OCI-LY7 (cell line): ENCODE data around the gene LRRN2.

ENCODE experiments used
- CTCF ChIP-seq: fragments of 200-600 bp; sonication (generic); conservative IDR thresholded peaks from 2 replicates; pipeline ENCODE4 v1.5.1; 2014; ENCODE audit warnings: mild to moderate bottlenecking, antibody characterized with exemption, low read length, moderate library complexity, mixed read lengths
- EZH2phosphoT487 ChIP-seq: fragments of 200-600 bp; sonication (generic); IDR thresholded peaks from 2 replicates; pipeline ENCODE4 v1.6.1; 2018; ENCODE audit warnings: low read depth, borderline replicate concordance, mild to moderate bottlenecking, mixed run types, antibody characterized with exemption, low read length, moderate library complexity, mixed read lengths

GRCh38 chr1:204589409-204590038 is 96.0 kb downstream of the LRRN2 start:
- TF ChIP-seq CTCF (no peak), EZH2phosphoT487 (no peak)
